Activated T-cell treated with anti-CD3 and anti-CD28 coated beads, Interleukin-2, amount 50 U/mL, for 1 hour (primary cell): ENCODE measurements around the gene RETSAT.
"Not testable (repeated sequence)": the region's sequence is repeated elsewhere in the genome, so short reads cannot be mapped to it uniquely, and the experiment has no call there.

Experiments used
- DNase-seq: peaks from one replicate; pipeline ENCODE4 v3.0.0-alpha.2; 2020

RETSAT gene

GRCh38 chr2:85377083-85377482, 22.8 kb upstream of the RETSAT start:
- DNase-seq, result no peak

GRCh38 chr2:85376291-85377065, 22.1 kb upstream of the RETSAT start:
- no peak for DNase-seq

GRCh38 chr2:85371045-85371444, 16.7 kb upstream of the RETSAT start:
- DNase-seq, result no peak

- no peak for DNase-seq
These were observed 15.2 kb upstream of the RETSAT start for GRCh38 chr2:85369500-85369899.

- DNase-seq, result no peak
These were observed 14.6 kb upstream of the RETSAT start for GRCh38 chr2:85368921-85369320.

- DNase-seq, result no peak
These were observed 12.9 kb upstream of the RETSAT start for GRCh38 chr2:85367180-85367579.

- not testable (repeated sequence) for DNase-seq
These were observed 8.5 kb upstream of the RETSAT start for GRCh38 chr2:85362653-85363387.

GRCh38 chr2:85357736-85358135, 3.4 kb upstream of the RETSAT start:
- no peak for DNase-seq

- no peak for DNase-seq
These were observed 1.9 kb upstream of the RETSAT start for GRCh38 chr2:85356186-85356585.

- no peak for DNase-seq
These were observed 1.2 kb upstream of the RETSAT start for GRCh38 chr2:85355521-85355920.

GRCh38 chr2:85355073-85355410, 714 bp upstream of the RETSAT start:
- DNase-seq, result no peak

GRCh38 chr2:85353876-85354285, 447 bp downstream of the RETSAT start:
- DNase-seq, result no peak

GRCh38 chr2:85347599-85347998, 6.7 kb downstream of the RETSAT start:
- no peak for DNase-seq

- DNase-seq, result no peak
These were observed 9.9 kb downstream of the RETSAT start for GRCh38 chr2:85344356-85344954.

- not testable (repeated sequence) for DNase-seq
These were observed 11.0 kb downstream of the RETSAT start for GRCh38 chr2:85343207-85343895.

GRCh38 chr2:85342156-85342555, 12.2 kb downstream of the RETSAT start:
- DNase-seq, result no peak

GRCh38 chr2:85341269-85342029, 12.9 kb downstream of the RETSAT start:
- DNase-seq, result no peak

- no peak for DNase-seq
These were observed 14.1 kb downstream of the RETSAT start for GRCh38 chr2:85340034-85340892.

GRCh38 chr2:85334928-85335327, 19.4 kb downstream of the RETSAT start:
- no peak for DNase-seq

GRCh38 chr2:85333877-85334276, 20.5 kb downstream of the RETSAT start:
- DNase-seq, result not testable (repeated sequence)

- no peak for DNase-seq
These were observed 23.3 kb downstream of the RETSAT start for GRCh38 chr2:85330839-85331636.
